HEK293 (cell line): ENCODE measurements around the gene BCDIN3D.

Experiments
- CTCF ChIA-PET: fragments of 350-600 bp; formaldehyde crosslinking; extraction: SDS; loops from one replicate; lab custom pipeline; 2021; ENCODE audit warnings: antibody characterized with exemption; lab: Yijun Ruan, JAX
- POLR2A ChIA-PET: fragments of 300-600 bp; formaldehyde crosslinking; extraction: SDS; loops from one replicate; lab custom pipeline; 2020; ENCODE audit warnings: antibody characterized with exemption, inconsistent platforms; lab: Yijun Ruan, JAX
- H3K27ac ChIP-seq: fragments of 200-500 bp; sonication (Bioruptor generic); 2 replicates; pipeline ENCODE4 v1.5.1; 2014; ENCODE audit warnings: low read depth, low read length, control low read depth, inconsistent platforms; ENCODE audit errors: extremely low read depth
- H3K36me3 ChIP-seq, 2 experiments: fragments of 200-500 bp in 1 of 2; sonication (Bioruptor generic) in 1 of 2; 1 replicate in 1 of 2; 2 replicates in 1 of 2; pipeline ENCODE4 v1.5.1; 2014 to 2017; ENCODE audit warnings: inconsistent platforms in 2 of 2, low read length in 2 of 2; ENCODE audit not compliant: control insufficient read depth in 2 of 2, insufficient read depth in 1 of 2
- H3K4me1 ChIP-seq: fragments of 200-500 bp; sonication (Bioruptor generic); 2 replicates; pipeline ENCODE4 v1.5.1; 2014; ENCODE audit warnings: mild to moderate bottlenecking, low read length, inconsistent platforms; ENCODE audit not compliant: control insufficient read depth, insufficient read depth
- H3K4me3 ChIP-seq: 2 replicates; pipeline ENCODE4 v1.5.1; 2011; ENCODE audit warnings: low read depth, mild to moderate bottlenecking, control low read depth, low read length, moderate library complexity
- H3K9me3 ChIP-seq: fragments of 200-500 bp; sonication (Bioruptor generic); 2 replicates; pipeline ENCODE4 v1.5.1; 2014; ENCODE audit warnings: low read depth, low read length, inconsistent platforms; ENCODE audit not compliant: control insufficient read depth, insufficient read depth
- GLIS1 ChIP-seq: fragments of 450-650 bp; formaldehyde crosslinking; IDR thresholded peaks from 2 replicates; pipeline ENCODE4 v1.5.1; 2016; ENCODE audit warnings: missing biosample characterization, missing genetic modification characterization
- GLIS2 ChIP-seq: fragments of 450-650 bp; formaldehyde crosslinking; IDR thresholded peaks from 2 replicates; pipeline ENCODE4 v1.5.1; 2016; ENCODE audit warnings: missing biosample characterization, missing genetic modification characterization
- MEIS1 ChIP-seq: sonication (generic); formaldehyde crosslinking; IDR thresholded peaks from 2 replicates; pipeline ENCODE4 v1.8.1; 2022; ENCODE audit warnings: missing genetic modification reagents, mild to moderate bottlenecking, borderline replicate concordance
- SETDB1 ChIP-seq: IDR thresholded peaks from one replicate; pipeline ENCODE4 v1.6.1; 2017; ENCODE audit warnings: mild to moderate bottlenecking, low read length, moderate library complexity, mixed read lengths; ENCODE audit not compliant: insufficient read length
- ZBTB26 ChIP-seq: fragments of 450-650 bp; formaldehyde crosslinking; optimal IDR thresholded peaks from 2 replicates; pipeline ENCODE3; 2016; ENCODE audit warnings: missing biosample characterization, mild to moderate bottlenecking, missing genetic modification characterization
- ZBTB48 ChIP-seq: fragments of 450-650 bp; formaldehyde crosslinking; IDR thresholded peaks from 2 replicates; pipeline ENCODE4 v1.5.1; 2016; ENCODE audit warnings: missing biosample characterization, missing genetic modification characterization
- ZIC2 ChIP-seq: fragments of 450-650 bp; formaldehyde crosslinking; IDR thresholded peaks from 2 replicates; pipeline ENCODE4 v1.5.1; 2016; ENCODE audit warnings: missing biosample characterization, missing genetic modification characterization
- ZNF148 ChIP-seq: fragments of 450-650 bp; formaldehyde crosslinking; IDR thresholded peaks from 2 replicates; pipeline ENCODE4 v1.5.0; 2017; ENCODE audit warnings: missing biosample characterization, missing genetic modification characterization, borderline replicate concordance
- ZNF157 ChIP-seq: fragments of 450-650 bp; formaldehyde crosslinking; IDR thresholded peaks from 2 replicates; pipeline ENCODE4 v1.5.1; 2016; ENCODE audit warnings: missing biosample characterization, missing genetic modification characterization
- ZNF248 ChIP-seq: fragments of 450-650 bp; formaldehyde crosslinking; IDR thresholded peaks from 2 replicates; pipeline ENCODE4 v1.5.1; 2017; ENCODE audit warnings: missing biosample characterization, missing genetic modification characterization
- ZNF341 ChIP-seq: fragments of 450-650 bp; formaldehyde crosslinking; IDR thresholded peaks from 2 replicates; pipeline ENCODE4; 2016; ENCODE audit warnings: low read depth, missing biosample characterization, missing genetic modification characterization
- ZNF394 ChIP-seq: fragments of 450-650 bp; formaldehyde crosslinking; IDR thresholded peaks from 2 replicates; pipeline ENCODE4 v1.5.1; 2016; ENCODE audit warnings: missing biosample characterization, missing genetic modification characterization, mild to moderate bottlenecking, moderate library complexity, borderline replicate concordance
- ZNF398 ChIP-seq: fragments of 450-650 bp; formaldehyde crosslinking; IDR thresholded peaks from 2 replicates; pipeline ENCODE4 v1.5.1; 2017; ENCODE audit warnings: missing biosample characterization, missing genetic modification characterization
- ZNF433 ChIP-seq: fragments of 450-650 bp; formaldehyde crosslinking; IDR thresholded peaks from 2 replicates; pipeline ENCODE4 v1.5.1; 2016; ENCODE audit warnings: missing biosample characterization, missing genetic modification characterization, low read depth
- ZNF449 ChIP-seq: fragments of 450-650 bp; formaldehyde crosslinking; IDR thresholded peaks from 2 replicates; pipeline ENCODE4 v1.5.1; 2017; ENCODE audit warnings: missing biosample characterization, mild to moderate bottlenecking, missing genetic modification characterization, moderate library complexity
- ZNF510 ChIP-seq: fragments of 450-650 bp; formaldehyde crosslinking; IDR thresholded peaks from 2 replicates; pipeline ENCODE4 v1.5.1; 2018; ENCODE audit warnings: mild to moderate bottlenecking, missing genetic modification characterization, missing biosample characterization; ENCODE audit not compliant: insufficient replicate concordance
- ZNF514 ChIP-seq: fragments of 450-650 bp; formaldehyde crosslinking; IDR thresholded peaks from 2 replicates; pipeline ENCODE4 v1.5.1; 2016; ENCODE audit warnings: missing biosample characterization, missing genetic modification characterization
- ZNF518A ChIP-seq: fragments of 450-650 bp; formaldehyde crosslinking; conservative IDR thresholded peaks from 2 replicates; pipeline ENCODE4 v1.5.1; 2016; ENCODE audit warnings: low read depth, missing biosample characterization, missing genetic modification characterization
- ZNF561 ChIP-seq: fragments of 450-650 bp; IDR thresholded peaks from 2 replicates; pipeline ENCODE4 v1.5.1; 2018; ENCODE audit warnings: missing biosample characterization, missing genetic modification characterization, borderline replicate concordance
- ZNF645 ChIP-seq: fragments of 450-650 bp; formaldehyde crosslinking; IDR thresholded peaks from 2 replicates; pipeline ENCODE4; 2016; ENCODE audit warnings: missing biosample characterization, missing genetic modification characterization

The BCDIN3D gene

GRCh38 chr12:49887536-49888401 is 44.9 kb upstream of the BCDIN3D start:
- CTCF ChIA-PET = interaction anchor here (0.5 to 2.6 kb wide), 6 partner anchors 19 to 474 kb away, joined by 3 to 9 read pairs (median 3); no protein-coding TSS in a partner anchor
- Histone ChIP-seq H3K9me3 (no peaks in the 10 kb centered on the region), H3K27ac (no peak overlapping the region), H3K4me1 (0 out of 2 replicates have a peak, but pooled peaks cover 4% of the 10 kb centered on the region), H3K36me3 (no peaks in the 10 kb centered on the region)
- POLR2A ChIA-PET = interaction anchor here (1.6 kb wide), 1 partner anchor 22 kb away, joined by 5 read pairs; no protein-coding TSS in a partner anchor
- TF ChIP-seq GLIS1 (tag by site-specific recombination) = peak; percentile 98
- no peak for TF ChIP-seq ZNF148
- no peak for TF ChIP-seq ZBTB48 (tag by site-specific recombination)
- no peak for TF ChIP-seq ZNF433
- TF ChIP-seq ZNF518A = no peak
- TF ChIP-seq MEIS1 (CRISPR knock-in tag) = no peak
- TF ChIP-seq ZNF248 (tag by site-specific recombination) = no peak
- no peak for TF ChIP-seq ZNF561 (tag by site-specific recombination)
- TF ChIP-seq ZNF398 (tag by site-specific recombination) = 0 out of 2 replicates have a peak, but pooled peaks have one; percentile 21
- TF ChIP-seq ZNF341 = peak; percentile 94
- TF ChIP-seq ZIC2 = peak; percentile 75
- no peak for TF ChIP-seq ZNF157 (tag by site-specific recombination)
- no peak for TF ChIP-seq ZNF514
- TF ChIP-seq GLIS2 = peak; percentile 49
- TF ChIP-seq, all 188 proteins: peak for 5
- no peak overlapping the region for H3K4me3 ChIP-seq

GRCh38 chr12:49887091-49887490 is 44.2 kb upstream of the BCDIN3D start:
- Histone ChIP-seq H3K4me1 (0 out of 2 replicates have a peak, but pooled peaks cover 4% of the 10 kb centered on the region), H3K4me3 (no peak overlapping the region), H3K27ac (no peak overlapping the region), H3K36me3 (no peaks in the 10 kb centered on the region), H3K9me3 (no peaks in the 10 kb centered on the region)
- POLR2A ChIA-PET = interaction anchor here (1.0 to 1.6 kb wide), 2 partner anchors 23 to 58 kb away, joined by 3 to 5 read pairs; no protein-coding TSS in a partner anchor
- CTCF ChIA-PET = interaction anchor here (0.5 to 2.6 kb wide), 5 partner anchors 19 to 473 kb away, joined by 3 to 16 read pairs (median 3); no protein-coding TSS in a partner anchor
- TF ChIP-seq ZNF510 (tag by site-specific recombination) (no peak), SETDB1 (no peak), ZBTB48 (tag by site-specific recombination) (no peak), ZNF394 (tag by site-specific recombination) (no peak), ZNF645 (tag by site-specific recombination) (no peak), ZNF449 (no peak), ZBTB26 (tag by site-specific recombination) (no peak)
